Activated CD4-positive, alpha-beta memory T cell treated with anti-CD3 and anti-CD28 coated beads for 36 hours (primary cell): ENCODE measurements around the gene SLC37A4. TPM values are rescaled to one million over a fixed set of nuclear protein-coding genes. Genes with fewer than 3 reads are reported as not detected.
A peak's percentile ranks its signal among the peaks of the same experiment; 100 is the strongest.
"Not testable (repeated sequence)": the region's sequence is repeated elsewhere in the genome, so short reads cannot be mapped to it uniquely, and the experiment has no call there.

Experiments
- CTCF ChIA-PET: fragments of 350-600 bp; sonication (Branson Sonifier 250); formaldehyde crosslinking; loops from one replicate; lab custom pipeline; 2021; ENCODE audit warnings: antibody characterized with exemption, inconsistent platforms; lab: Charles Lee
- POLR2A ChIA-PET: fragments of 350-600 bp; sonication (Branson Sonifier 250); formaldehyde crosslinking; loops from one replicate; lab custom pipeline; 2021; ENCODE audit warnings: antibody characterized with exemption; lab: Charles Lee
- DNase-seq: peaks from one replicate; pipeline ENCODE4 v3.0.0-alpha.2; 2020
- H3K27ac Mint-ChIP-seq: one replicate; pipeline ENCODE4 v1.8.0; 2021; ENCODE audit warnings: mixed read lengths
- H3K27me3 Mint-ChIP-seq: one replicate; pipeline ENCODE4 v1.8.0; 2021; ENCODE audit warnings: mixed read lengths
- H3K36me3 Mint-ChIP-seq: one replicate; pipeline ENCODE4 v1.8.0; 2021; ENCODE audit warnings: mixed read lengths
- H3K4me1 Mint-ChIP-seq: one replicate; pipeline ENCODE4 v1.8.0; 2021; ENCODE audit warnings: low read depth, mixed read lengths
- H3K4me3 Mint-ChIP-seq: one replicate; pipeline ENCODE4 v1.8.0; 2021; ENCODE audit warnings: mild to moderate bottlenecking, mixed read lengths
- H3K9me3 Mint-ChIP-seq: one replicate; pipeline ENCODE4 v1.8.0; 2021; ENCODE audit warnings: mixed read lengths
- intact Hi-C: fragments of 100-400 bp; cut with micrococcal nuclease; formaldehyde crosslinking; loops from one replicate; pipeline ENCODE4 v1.15.1; 2023
- total RNA-seq, 2 experiments: library from RNA; stranded (reverse); gene quantifications; one replicate each; pipeline ENCODE4 v1.2.3, GENCODE V29; 2021

SLC37A4 gene
- total RNA-seq, 2 experiments from 2014 or later: 33.4 to 37.0 TPM

- Mint-ChIP-seq H3K27ac (peak within 1 kb of the TSS; percentile 94), H3K36me3 (peaks cover 35% of the 10 kb centered on the region), H3K9me3 (no peaks in the 10 kb centered on the region), H3K4me1 (peaks cover 28% of the 10 kb centered on the region), H3K4me3 (peak within 1 kb of the TSS; percentile 88), H3K27me3 (no peaks in the 10 kb centered on the region)
- intact Hi-C loops: loop anchor here (1.0 to 5.0 kb wide), 5 partner anchors 20 to 694 kb away; partner anchors contain the start of genes CD3E, DDX6, RPS25 and SLC37A4
- ChIA-PET POLR2A (interaction anchor here (0.5 to 2.2 kb wide), 13 partner anchors 14 to 207 kb away, joined by 3 to 23 read pairs (median 5); partner anchors contain the start of genes BCL9L, DDX6, DPAGT1 and RPS25), CTCF (interaction anchor here (0.8 to 1.8 kb wide), 7 partner anchors 18 to 308 kb away, joined by 3 to 7 read pairs (median 3); partner anchors contain the start of genes RPS25 and TRAPPC4)
- DNase-seq: peak; percentile 98
Observed at GRCh38 chr11:118997627-118998387, 32.9 kb downstream of the SLC37A4 start, which contains the start of gene CENATAC. TSS of gene CENATAC (plus strand) at chr11:118998138. CDS start at chr11:118998198, 60 bp downstream.

GRCh38 chr11:118996926-118997626, 33.6 kb downstream of the SLC37A4 start:
- DNase-seq: peak; percentile 72
- Mint-ChIP-seq H3K4me3 (peak overlapping the region; percentile 88), H3K36me3 (peaks cover 32% of the 10 kb centered on the region), H3K27ac (peak overlapping the region; percentile 94), H3K4me1 (peaks cover 28% of the 10 kb centered on the region), H3K27me3 (no peaks in the 10 kb centered on the region), H3K9me3 (no peaks in the 10 kb centered on the region)
- POLR2A ChIA-PET: interaction anchor here (0.5 to 2.2 kb wide), 12 partner anchors 18 to 207 kb away, joined by 3 to 23 read pairs (median 5); partner anchors contain the start of genes BCL9L, DDX6, DPAGT1 and RPS25
- intact Hi-C loops: loop anchor here (1.0 to 5.0 kb wide), 2 partner anchors 69 to 205 kb away; partner anchors contain the start of gene DDX6
- CTCF ChIA-PET: interaction anchor here (0.8 to 1.8 kb wide), 7 partner anchors 19 to 307 kb away, joined by 3 to 7 read pairs (median 3); partner anchors contain the start of genes RPS25 and TRAPPC4

DNA sequence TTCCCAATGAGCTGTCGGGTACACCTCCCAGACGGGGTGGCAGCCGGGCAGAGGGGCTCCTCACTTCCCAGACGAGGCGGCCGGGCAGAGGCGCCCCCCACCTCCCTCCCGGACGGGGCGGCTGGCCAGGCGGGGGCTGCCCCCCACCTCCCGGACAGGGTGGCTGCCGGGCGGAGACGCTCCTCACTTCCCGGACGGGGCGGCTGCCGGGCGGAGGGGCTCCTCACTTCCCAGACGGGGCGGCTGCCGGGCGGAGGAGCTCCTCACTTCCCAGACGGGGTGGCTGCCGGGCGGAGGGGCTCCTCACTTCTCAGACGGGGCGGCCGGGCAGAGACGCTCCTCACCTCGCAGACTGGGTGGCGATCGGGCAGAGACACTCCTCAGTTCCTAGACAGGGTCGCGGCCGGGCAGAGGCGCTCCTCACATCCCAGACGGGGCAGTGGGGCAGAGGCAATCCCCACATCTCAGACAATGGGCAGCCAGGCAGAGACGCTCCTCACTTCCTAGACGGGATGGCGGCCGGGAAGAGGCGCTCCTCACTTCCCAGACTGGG, 39.1 kb downstream of the SLC37A4 start:
- POLR2A ChIA-PET, H3K27me3 Mint-ChIP-seq, intact Hi-C loops, H3K9me3 Mint-ChIP-seq, H3K27ac Mint-ChIP-seq, CTCF ChIA-PET, DNase-seq, H3K36me3 Mint-ChIP-seq, H3K4me1 Mint-ChIP-seq, H3K4me3 Mint-ChIP-seq: not testable (repeated sequence)

GRCh38 chr11:118988280-118988679, 42.4 kb downstream of the SLC37A4 start:
- ChIA-PET CTCF (no interaction called here), POLR2A (no interaction called here)
- no peaks in the 10 kb centered on the region for H3K27me3 Mint-ChIP-seq
- H3K27ac Mint-ChIP-seq: no peak overlapping the region
- no peaks in the 10 kb centered on the region for H3K9me3 Mint-ChIP-seq
- no peak overlapping the region for H3K4me3 Mint-ChIP-seq
- peaks cover 1% of the 10 kb centered on the region for H3K36me3 Mint-ChIP-seq
- DNase-seq: no peak
- H3K4me1 Mint-ChIP-seq: no peaks in the 10 kb centered on the region
- intact Hi-C loops: no loop called here

DNA sequence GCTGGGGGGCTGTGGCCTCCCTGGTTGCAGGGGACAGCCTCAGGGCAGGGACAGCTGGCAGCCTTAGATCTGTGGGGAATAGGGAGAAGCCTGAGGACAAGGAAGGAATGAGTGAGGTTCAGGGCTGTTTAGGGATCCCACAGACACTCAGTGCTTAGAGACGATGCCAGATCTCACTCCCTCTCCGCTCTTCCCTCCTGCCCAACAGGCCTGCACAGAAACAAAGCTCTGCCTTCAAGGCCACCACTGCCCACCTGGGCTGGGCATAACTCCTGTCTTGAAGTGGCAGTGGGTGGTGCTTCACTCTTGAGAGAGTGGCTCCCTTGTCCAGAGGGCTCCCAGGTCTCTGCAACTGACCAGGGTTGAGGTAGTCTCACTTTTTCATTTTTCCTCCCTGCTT, 45.9 kb downstream of the SLC37A4 start:
- no peaks in the 10 kb centered on the region for H3K9me3 Mint-ChIP-seq
- H3K27ac Mint-ChIP-seq: no peak overlapping the region
- no peak overlapping the region for H3K4me3 Mint-ChIP-seq
- ChIA-PET POLR2A (no interaction called here), CTCF (no interaction called here)
- H3K4me1 Mint-ChIP-seq: no peaks in the 10 kb centered on the region
- DNase-seq: no peak
- intact Hi-C loops: no loop called here
- no peaks in the 10 kb centered on the region for H3K27me3 Mint-ChIP-seq
- H3K36me3 Mint-ChIP-seq: no peaks in the 10 kb centered on the region

DNA sequence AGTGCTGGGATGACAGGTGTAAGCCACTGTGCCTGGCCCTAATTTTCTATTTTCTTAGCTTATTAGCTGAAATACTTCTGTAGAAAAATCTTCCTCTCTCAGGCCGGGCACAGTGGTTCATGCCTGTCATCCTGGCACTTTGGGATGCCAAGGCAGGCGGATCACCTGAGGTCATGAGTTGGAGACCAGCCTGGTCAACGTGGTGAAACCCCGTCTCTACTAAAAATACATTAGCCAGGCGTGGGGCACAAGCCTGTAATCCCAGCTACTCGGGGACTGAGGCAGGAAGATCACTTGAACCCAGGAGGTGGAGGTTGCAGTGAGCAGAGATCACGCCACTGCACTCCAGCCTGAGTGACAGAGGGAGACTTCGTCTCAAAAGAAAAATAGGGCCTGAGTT, 46.3 kb downstream of the SLC37A4 start:
- H3K9me3 Mint-ChIP-seq, H3K27ac Mint-ChIP-seq, POLR2A ChIA-PET, H3K27me3 Mint-ChIP-seq, H3K36me3 Mint-ChIP-seq, H3K4me3 Mint-ChIP-seq, H3K4me1 Mint-ChIP-seq, CTCF ChIA-PET, DNase-seq, intact Hi-C loops: not testable (repeated sequence)

DNA sequence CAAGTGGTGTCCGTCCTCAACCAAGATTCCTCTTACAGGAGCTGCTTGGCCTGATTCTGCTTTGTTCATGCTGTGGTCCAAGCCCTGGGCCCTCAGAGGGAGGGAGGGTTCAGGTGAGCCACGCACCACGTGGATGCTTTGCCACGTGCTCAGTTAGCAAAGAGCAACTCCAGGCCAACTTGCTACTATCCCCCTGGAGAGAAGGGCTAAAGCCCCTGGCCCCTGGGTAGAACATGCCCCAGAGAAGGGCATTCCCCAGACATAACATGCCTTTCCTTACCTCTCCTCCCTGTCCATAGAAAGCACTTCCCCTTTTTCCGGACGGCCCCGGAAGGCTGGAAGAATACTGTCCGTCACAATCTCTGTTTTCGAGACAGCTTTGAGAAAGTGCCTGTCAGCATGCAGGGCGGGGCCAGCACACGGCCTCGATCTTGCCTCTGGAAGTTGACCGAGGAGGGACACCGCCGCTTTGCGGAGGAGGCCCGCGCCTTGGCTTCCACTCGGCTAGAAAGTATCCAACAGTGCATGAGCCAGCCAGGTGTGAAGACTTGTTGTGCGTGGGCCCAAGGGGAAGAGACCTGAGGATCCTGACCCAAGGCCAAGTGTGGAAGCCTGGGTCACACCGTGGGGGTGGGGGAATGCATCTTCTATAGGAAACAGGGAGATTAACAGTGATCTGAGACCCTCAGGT, 50.3 kb downstream of the SLC37A4 start:
- intact Hi-C loops: no loop called here
- no peak overlapping the region for H3K4me3 Mint-ChIP-seq
- peaks cover 6% of the 10 kb centered on the region for H3K27me3 Mint-ChIP-seq
- DNase-seq: no peak
- POLR2A ChIA-PET: no interaction called here
- no peak overlapping the region for H3K27ac Mint-ChIP-seq
- CTCF ChIA-PET: no interaction called here
- no peaks in the 10 kb centered on the region for H3K4me1 Mint-ChIP-seq
- H3K9me3 Mint-ChIP-seq: no peaks in the 10 kb centered on the region
- no peaks in the 10 kb centered on the region for H3K36me3 Mint-ChIP-seq

- H3K27ac Mint-ChIP-seq: no peak overlapping the region
- POLR2A ChIA-PET: no interaction called here
- DNase-seq: no peak
- intact Hi-C loops: no loop called here
- H3K36me3 Mint-ChIP-seq: no peaks in the 10 kb centered on the region
- CTCF ChIA-PET: no interaction called here
- H3K4me1 Mint-ChIP-seq: no peaks in the 10 kb centered on the region
- H3K9me3 Mint-ChIP-seq: no peaks in the 10 kb centered on the region
- no peak overlapping the region for H3K4me3 Mint-ChIP-seq
- H3K27me3 Mint-ChIP-seq: peaks cover 10% of the 10 kb centered on the region
Observed at GRCh38 chr11:118979434-118979833, 51.2 kb downstream of the SLC37A4 start.

DNA sequence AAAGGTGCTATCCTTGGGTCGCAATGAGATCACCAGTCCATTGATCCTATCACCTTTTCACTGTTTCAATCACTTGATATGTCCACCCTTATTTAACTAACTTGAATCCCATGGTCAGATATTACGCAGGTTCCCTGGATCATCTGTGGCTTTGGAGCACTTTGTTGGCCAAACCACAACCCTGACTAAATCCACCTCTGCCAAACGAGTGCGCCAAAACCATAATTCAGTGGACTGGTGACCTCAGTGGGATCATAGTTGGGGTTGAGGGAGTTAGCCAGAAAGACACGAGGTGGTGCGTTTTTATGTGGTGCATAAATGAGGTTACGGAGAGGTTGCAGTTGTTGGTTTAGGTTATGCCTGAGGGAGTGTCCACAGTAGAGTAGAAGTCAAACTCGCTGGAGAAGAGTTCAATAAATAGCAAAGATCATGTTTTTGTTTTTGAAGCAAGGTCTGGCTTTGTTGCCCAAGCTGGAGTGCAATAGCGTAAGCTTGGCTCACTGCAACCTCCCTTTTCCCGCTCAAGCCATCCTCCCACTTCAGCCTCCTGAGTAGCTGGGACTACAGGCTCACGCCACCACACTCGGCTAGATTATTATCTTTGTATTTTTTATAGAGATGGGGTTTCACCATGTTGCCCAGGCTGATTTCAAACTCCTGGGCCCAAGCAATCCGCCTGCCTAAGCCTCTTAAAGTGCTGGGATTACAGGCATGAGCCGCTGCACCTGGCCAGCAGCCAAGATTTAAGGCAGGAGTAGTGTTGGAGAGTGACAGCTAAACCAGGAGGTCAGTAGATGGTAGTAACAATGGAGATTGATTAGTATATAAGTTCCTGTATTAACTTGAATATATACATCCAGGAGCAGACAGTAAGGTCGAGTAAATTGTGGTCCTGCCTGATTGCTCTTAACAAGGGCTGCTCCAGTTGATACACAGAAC, 54.6 kb downstream of the SLC37A4 start:
- DNase-seq: no peak
- intact Hi-C loops: no loop called here
- ChIA-PET CTCF (interaction anchor here (1.7 kb wide), 1 partner anchor 19 kb away, joined by 7 read pairs; the partner anchor contains the start of gene UPK2), POLR2A (no interaction called here)
- Mint-ChIP-seq H3K27ac (no peak overlapping the region), H3K27me3 (peaks cover 13% of the 10 kb centered on the region), H3K4me1 (no peaks in the 10 kb centered on the region), H3K4me3 (no peak overlapping the region), H3K9me3 (no peaks in the 10 kb centered on the region), H3K36me3 (no peaks in the 10 kb centered on the region)
